Lower lobe of right lung (tissue), 2 donors: ENCODE results near the gene EIF4G1. TPM values are rescaled to one million over a fixed set of nuclear protein-coding genes. Genes with fewer than 3 reads are reported as not detected.
A peak's percentile ranks its signal among the peaks of the same experiment; 100 is the strongest.

Experiments
- ATAC-seq, 2 donors: fragments of 200-7000 bp; cut with Tn5 transposase; one replicate each; pipeline ENCODE4 v1.9.1; 2020 to 2022; ENCODE audit warnings: mild to moderate bottlenecking in 2 of 2, moderate library complexity in 2 of 2
- DNase-seq: peaks from one replicate; pipeline ENCODE4 v3.0.0-alpha.2; 2020
- H3K27ac ChIP-seq: fragments of 200-600 bp; one replicate; pipeline ENCODE4 v1.8.0; 2022
- H3K27me3 ChIP-seq: fragments of 200-600 bp; one replicate; pipeline ENCODE4 v1.8.0; 2022; ENCODE audit warnings: low read depth
- H3K36me3 ChIP-seq: fragments of 200-600 bp; one replicate; pipeline ENCODE4 v1.8.0; 2022; ENCODE audit warnings: mild to moderate bottlenecking
- H3K4me1 ChIP-seq: fragments of 200-600 bp; one replicate; pipeline ENCODE4 v1.8.0; 2022
- H3K4me3 ChIP-seq: fragments of 200-600 bp; one replicate; pipeline ENCODE4 v1.8.0; 2022; ENCODE audit warnings: mild to moderate bottlenecking
- H3K9me3 ChIP-seq: fragments of 200-600 bp; one replicate; pipeline ENCODE4 v1.8.0; 2022
- intact Hi-C: fragments of 100-400 bp; cut with DNase I; formaldehyde crosslinking; loops from one replicate; pipeline ENCODE4 v1.11.0; 2022
- total RNA-seq: library from RNA; stranded (reverse); fragmentation: NEBNext Ultra II Directional; extraction: Animal tissue kit (Norgen Biotek cat#: 25700); gene quantifications from one replicate; pipeline ENCODE4 v1.2.1, GENCODE V29; 2021
- TF ChIP-seq, protein P1 (sequence below): fragments of 200-600 bp; IDR thresholded peaks from one replicate; pipeline ENCODE4 v1.8.0; 2022; ENCODE audit warnings: antibody characterized with exemption, mild to moderate bottlenecking
- donor health status: DM: no; HTN: yes; CAD: no; lungs with severe emphysema.

EIF4G1 gene
- total RNA-seq, 1 donor from 2014 or later: 271 TPM

DNA sequence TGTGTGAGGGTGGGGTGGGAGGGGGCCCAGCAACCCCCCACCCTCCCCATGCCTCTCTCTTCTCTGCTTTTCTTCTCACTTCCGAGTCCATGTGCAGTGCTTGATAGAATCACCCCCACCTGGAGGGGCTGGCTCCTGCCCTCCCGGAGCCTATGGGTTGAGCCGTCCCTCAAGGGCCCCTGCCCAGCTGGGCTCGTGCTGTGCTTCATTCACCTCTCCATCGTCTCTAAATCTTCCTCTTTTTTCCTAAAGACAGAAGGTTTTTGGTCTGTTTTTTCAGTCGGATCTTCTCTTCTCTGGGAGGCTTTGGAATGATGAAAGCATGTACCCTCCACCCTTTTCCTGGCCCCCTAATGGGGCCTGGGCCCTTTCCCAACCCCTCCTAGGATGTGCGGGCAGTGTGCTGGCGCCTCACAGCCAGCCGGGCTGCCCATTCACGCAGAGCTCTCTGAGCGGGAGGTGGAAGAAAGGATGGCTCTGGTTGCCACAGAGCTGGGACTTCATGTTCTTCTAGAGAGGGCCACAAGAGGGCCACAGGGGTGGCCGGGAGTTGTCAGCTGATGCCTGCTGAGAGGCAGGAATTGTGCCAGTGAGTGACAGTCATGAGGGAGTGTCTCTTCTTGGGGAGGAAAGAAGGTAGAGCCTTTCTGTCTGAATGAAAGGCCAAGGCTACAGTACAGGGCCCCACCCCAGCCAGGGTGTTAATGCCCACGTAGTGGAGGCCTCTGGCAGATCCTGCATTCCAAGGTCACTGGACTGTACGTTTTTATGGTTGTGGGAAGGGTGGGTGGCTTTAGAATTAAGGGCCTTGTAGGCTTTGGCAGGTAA is 31.1 kb downstream of the EIF4G1 start:
- ATAC-seq (peak; percentile 70 to 82), DNase-seq (peak; percentile 74)
- Histone ChIP-seq H3K36me3 (peaks cover 33% of the 10 kb centered on the region), H3K27me3 (no peaks in the 10 kb centered on the region), H3K27ac (no peak overlapping the region), H3K9me3 (no peaks in the 10 kb centered on the region), H3K4me1 (peaks cover 8% of the 10 kb centered on the region), H3K4me3 (no peak overlapping the region)
- TF ChIP-seq, protein P1, sequence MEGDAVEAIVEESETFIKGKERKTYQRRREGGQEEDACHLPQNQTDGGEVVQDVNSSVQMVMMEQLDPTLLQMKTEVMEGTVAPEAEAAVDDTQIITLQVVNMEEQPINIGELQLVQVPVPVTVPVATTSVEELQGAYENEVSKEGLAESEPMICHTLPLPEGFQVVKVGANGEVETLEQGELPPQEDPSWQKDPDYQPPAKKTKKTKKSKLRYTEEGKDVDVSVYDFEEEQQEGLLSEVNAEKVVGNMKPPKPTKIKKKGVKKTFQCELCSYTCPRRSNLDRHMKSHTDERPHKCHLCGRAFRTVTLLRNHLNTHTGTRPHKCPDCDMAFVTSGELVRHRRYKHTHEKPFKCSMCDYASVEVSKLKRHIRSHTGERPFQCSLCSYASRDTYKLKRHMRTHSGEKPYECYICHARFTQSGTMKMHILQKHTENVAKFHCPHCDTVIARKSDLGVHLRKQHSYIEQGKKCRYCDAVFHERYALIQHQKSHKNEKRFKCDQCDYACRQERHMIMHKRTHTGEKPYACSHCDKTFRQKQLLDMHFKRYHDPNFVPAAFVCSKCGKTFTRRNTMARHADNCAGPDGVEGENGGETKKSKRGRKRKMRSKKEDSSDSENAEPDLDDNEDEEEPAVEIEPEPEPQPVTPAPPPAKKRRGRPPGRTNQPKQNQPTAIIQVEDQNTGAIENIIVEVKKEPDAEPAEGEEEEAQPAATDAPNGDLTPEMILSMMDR: peak; percentile 32
- intact Hi-C loops: no loop called here

DNA sequence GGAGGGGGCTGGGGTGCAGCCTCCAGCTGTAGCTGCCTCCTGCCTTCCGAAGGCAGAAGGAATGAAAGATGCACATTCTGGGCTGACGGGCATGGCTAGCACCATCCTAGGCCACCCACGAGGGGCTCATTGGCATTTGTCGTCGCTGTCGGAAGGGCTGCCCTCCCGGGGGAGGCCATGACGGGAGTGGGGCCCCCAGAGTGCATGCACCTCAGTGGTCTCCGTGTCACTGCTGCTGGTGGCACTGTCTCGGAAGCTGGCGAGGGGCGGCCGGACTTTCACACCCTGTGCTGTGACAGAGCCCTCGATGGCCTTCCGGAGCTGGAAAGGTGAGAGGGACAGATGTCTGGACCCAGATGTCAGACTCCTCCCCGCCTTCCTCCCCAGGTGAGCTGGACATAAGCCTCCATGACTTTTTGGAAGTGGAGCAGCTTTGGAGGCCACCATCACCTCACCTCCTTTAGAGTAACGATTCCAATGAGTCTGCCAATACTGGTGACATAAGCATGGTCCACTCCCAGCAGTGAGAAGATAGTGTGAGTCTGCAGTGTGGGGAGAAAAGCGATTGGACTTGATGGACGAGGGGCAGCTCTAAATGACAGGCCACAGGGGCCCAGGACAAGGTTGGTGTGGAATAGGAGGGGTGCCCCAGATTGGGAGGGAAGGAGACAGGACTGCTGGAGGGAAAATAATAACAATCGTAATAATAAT is 32.2 kb downstream of the EIF4G1 start:
- DNase-seq: no peak
- no peak for ATAC-seq
- peaks cover 8% of the 10 kb centered on the region for H3K4me1 ChIP-seq
- intact Hi-C loops: no loop called here
- H3K36me3 ChIP-seq: peaks cover 30% of the 10 kb centered on the region
- H3K9me3 ChIP-seq: no peaks in the 10 kb centered on the region
- no peaks in the 10 kb centered on the region for H3K27me3 ChIP-seq
- H3K27ac ChIP-seq: no peak overlapping the region
- H3K4me3 ChIP-seq: no peak overlapping the region
- TF ChIP-seq, protein P1: no peak

DNA sequence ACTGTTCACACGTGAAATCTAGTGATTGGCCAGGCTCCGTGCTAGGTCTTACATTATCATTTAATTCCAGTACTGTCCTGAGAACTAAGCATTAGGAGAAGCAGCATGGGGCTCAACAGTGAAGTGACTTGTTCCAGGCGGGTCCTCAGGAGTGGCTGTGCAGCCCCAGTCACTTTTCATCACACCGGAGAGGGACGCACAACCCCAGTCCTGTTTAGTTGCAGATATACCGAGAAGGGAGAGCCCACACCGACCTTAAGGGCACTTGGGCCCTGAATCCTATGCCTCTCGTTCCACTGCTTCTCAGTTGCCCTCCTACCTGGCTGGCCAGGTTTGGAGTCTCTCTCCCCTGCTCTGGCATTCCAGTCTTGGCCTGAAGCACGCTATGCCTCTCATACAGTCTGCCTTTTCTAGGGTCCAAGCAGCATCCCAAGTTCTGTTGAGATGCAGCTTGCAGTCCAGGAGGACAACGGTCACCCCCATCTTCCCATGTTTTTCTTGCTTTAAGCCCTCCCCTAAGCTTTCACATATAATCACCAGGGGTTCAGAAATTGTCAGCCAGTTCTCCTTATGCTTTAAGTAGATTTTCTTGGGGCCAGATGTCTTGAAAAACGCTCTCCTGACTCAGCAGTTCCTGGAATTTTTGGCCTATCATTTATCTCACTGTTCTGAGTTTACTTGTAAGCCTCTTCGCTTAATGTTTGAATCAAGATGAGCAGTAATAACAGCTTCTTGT is 33.1 kb downstream of the EIF4G1 start:
- DNase-seq: no peak

DNA sequence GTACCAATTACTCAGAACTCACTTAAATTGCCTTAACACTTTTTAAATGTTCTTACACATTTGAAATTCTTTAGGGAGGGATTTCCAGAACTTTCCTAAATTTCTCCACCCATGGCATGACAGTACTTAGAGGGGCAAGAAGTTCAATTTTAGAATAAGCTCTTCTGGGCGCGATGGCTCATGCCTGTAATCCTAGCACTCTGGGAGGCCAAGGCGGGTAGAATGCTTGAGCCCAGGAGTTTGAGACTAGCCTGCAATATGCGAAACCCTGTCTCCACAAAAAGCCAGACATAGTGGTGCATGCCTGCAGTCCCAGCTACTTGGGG is 33.6 kb downstream of the EIF4G1 start:
- no peak for DNase-seq
- Histone ChIP-seq H3K27me3 (no peaks in the 10 kb centered on the region), H3K4me3 (no peak overlapping the region), H3K4me1 (peaks cover 8% of the 10 kb centered on the region), H3K27ac (no peak overlapping the region), H3K9me3 (no peaks in the 10 kb centered on the region), H3K36me3 (peaks cover 16% of the 10 kb centered on the region)
- TF ChIP-seq, protein P1: no peak
- intact Hi-C loops: no loop called here
- ATAC-seq: no peak

More for the DNA sequence above, 33.1 kb downstream of the EIF4G1 start:
- peaks cover 21% of the 10 kb centered on the region for H3K36me3 ChIP-seq
- ATAC-seq: no peak
- TF ChIP-seq, protein P1: no peak
- no peak overlapping the region for H3K4me3 ChIP-seq
- H3K27me3 ChIP-seq: no peaks in the 10 kb centered on the region
- peaks cover 8% of the 10 kb centered on the region for H3K4me1 ChIP-seq
- intact Hi-C loops: no loop called here
- H3K9me3 ChIP-seq: no peaks in the 10 kb centered on the region
- H3K27ac ChIP-seq: no peak overlapping the region

DNA sequence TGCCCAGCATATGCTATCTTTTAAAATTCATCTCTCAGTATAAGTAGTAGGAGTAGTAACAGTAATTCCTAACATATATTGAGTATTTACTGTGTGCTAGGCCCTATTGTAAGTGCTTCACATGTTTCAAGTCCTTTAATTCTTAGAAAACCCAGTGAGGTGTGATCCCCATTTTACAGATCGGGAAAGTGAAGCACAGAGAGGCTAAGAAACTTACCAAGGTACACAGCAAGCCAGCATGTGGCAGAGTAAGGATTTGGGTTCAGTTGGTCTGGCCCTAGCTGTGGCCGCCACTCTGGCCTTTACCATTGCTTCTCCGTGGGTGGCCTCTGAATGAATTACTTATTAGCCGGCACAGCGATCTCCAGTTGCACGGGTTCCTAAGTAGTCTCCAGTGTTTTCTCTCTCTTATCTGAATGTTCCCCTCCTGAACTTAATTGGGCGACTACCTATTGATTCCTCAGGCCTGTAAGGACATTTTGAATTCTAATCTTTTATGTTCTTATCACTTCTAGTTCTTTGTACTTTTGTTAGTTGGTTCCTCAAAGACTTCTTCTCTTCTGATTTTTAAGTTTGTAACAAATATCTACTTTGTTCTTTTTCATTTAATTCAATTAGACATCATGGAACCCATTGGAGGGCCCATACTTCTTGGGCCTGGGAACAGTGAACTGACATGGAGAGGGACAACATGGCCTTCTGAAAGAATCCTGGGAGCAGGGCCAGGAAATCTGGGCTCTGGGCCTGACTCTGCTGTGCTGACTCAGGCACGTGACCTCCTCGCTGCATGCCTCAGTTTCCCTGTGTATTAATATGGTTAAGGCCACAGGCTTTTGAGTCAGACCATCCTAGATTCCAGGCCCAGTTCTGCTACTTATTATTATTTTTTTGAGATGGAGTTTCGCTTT is 35.4 kb downstream of the EIF4G1 start:
- Histone ChIP-seq H3K4me1 (peaks cover 8% of the 10 kb centered on the region), H3K9me3 (no peaks in the 10 kb centered on the region), H3K36me3 (peaks cover 2% of the 10 kb centered on the region), H3K27me3 (no peaks in the 10 kb centered on the region), H3K4me3 (no peak overlapping the region), H3K27ac (no peak overlapping the region)
- DNase-seq (no peak), ATAC-seq (no peak)
- intact Hi-C loops: no loop called here
- TF ChIP-seq, protein P1: no peak
